GM18858 (cell line): Measurements from ENCODE around the gene LRRC4C.

Experiments used
- ATAC-seq: cut with Tn5 transposase; IDR thresholded peaks from one replicate; pipeline ENCODE4 v1.9.1; 2021; ENCODE audit not compliant: unreplicated experiment

Gene LRRC4C

GRCh38 chr11:40134820-40135570 lies 1324.5 kb downstream of the LRRC4C start:
- ATAC-seq: no peak

- ATAC-seq: no peak
Measured at GRCh38 chr11:40133498-40133897, 1326.0 kb downstream of the LRRC4C start.

GRCh38 chr11:40132912-40133311 lies 1326.5 kb downstream of the LRRC4C start:
- no peak for ATAC-seq

GRCh38 chr11:40130427-40130826 lies 1329.0 kb downstream of the LRRC4C start:
- ATAC-seq: peak; percentile 69

GRCh38 chr11:40129266-40129665 lies 1330.2 kb downstream of the LRRC4C start:
- ATAC-seq: no peak

GRCh38 chr11:40125054-40125453 lies 1334.4 kb downstream of the LRRC4C start:
- no peak for ATAC-seq

- ATAC-seq: no peak
Measured at GRCh38 chr11:40119661-40120060, 1339.8 kb downstream of the LRRC4C start.

- ATAC-seq: no peak
Measured at GRCh38 chr11:40118780-40119179, 1340.7 kb downstream of the LRRC4C start.

GRCh38 chr11:40118026-40118425 lies 1341.4 kb downstream of the LRRC4C start:
- no peak for ATAC-seq

GRCh38 chr11:40104941-40105550 lies 1354.4 kb downstream of the LRRC4C start:
- no peak for ATAC-seq

GRCh38 chr11:40100781-40101180 lies 1358.7 kb downstream of the LRRC4C start:
- no peak for ATAC-seq

GRCh38 chr11:40100162-40100553 lies 1359.3 kb downstream of the LRRC4C start:
- ATAC-seq: no peak

- ATAC-seq: no peak
Measured at GRCh38 chr11:40099426-40100161, 1359.9 kb downstream of the LRRC4C start.

GRCh38 chr11:40095446-40095845 lies 1364.0 kb downstream of the LRRC4C start:
- no peak for ATAC-seq

GRCh38 chr11:40094954-40095353 lies 1364.5 kb downstream of the LRRC4C start:
- ATAC-seq: no peak

- no peak for ATAC-seq
Measured at GRCh38 chr11:40080434-40080833, 1379.0 kb downstream of the LRRC4C start.
